ENCODE data around the gene C8A.

The C8A gene

DNA sequence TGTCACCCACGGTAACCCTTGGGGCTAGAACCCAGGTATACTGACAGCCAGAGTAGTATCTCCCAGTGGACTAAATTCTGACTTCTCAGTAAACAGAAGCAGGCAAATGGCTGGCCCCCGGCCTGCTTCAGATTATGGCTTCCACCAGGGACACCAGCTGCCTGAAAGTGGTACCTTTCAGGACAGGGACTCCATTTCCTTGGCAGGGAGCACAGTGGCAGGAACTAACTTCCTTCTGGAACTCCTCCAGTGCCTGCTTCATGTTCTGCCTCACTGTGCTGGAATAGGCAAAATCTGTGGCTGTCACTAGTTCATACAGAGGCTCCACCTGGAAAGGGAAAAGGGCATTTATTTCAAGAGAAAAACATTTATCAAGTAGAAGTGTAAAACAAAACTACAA is 78.6 kb downstream of the C8A start:
- no peak for TF ChIP-seq TAF1 (IDR thresholded peaks at IDR 0.05; ENCODE audit: borderline replicate concordance, insufficient read depth, low read length)
- TF ChIP-seq FOXP2 (optimal IDR thresholded peaks at IDR 0.05; ENCODE audit: borderline replicate concordance, extremely low read depth, extremely low read length, insufficient read depth), result no peak
- TF ChIP-seq REST (IDR thresholded peaks at IDR 0.05; ENCODE audit: insufficient read depth in 1 of 2, low read depth in 2 of 2, low read length in 2 of 2), result no peak
- no peak for TF ChIP-seq SIN3A (IDR thresholded peaks at IDR 0.05; ENCODE audit: borderline replicate concordance, insufficient read depth, low read length)
- no peak for TF ChIP-seq POLR2AphosphoS5 (IDR thresholded peaks at IDR 0.05; ENCODE audit: low read depth, low read length)

DNA sequence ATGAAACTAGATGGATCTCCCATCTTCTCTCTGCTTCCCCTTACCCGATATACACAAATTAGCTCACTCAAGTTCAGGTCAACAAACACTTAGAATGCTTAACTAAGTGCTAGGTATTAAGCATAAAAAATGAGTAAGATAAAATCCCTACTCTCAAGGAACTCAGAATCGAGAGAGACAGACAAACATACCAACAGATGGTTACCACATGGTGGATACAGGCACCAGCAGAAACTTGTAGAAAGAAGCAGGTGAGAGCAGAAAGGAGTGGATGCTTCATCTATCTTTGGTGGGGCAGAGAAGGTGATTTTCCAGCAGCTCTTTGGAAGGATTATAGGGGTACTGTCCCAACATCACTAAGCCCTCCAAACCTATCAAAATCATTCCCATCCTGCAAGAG is 79.0 kb downstream of the C8A start:
- TF ChIP-seq TAF1 (IDR thresholded peaks at IDR 0.05; ENCODE audit: borderline replicate concordance, insufficient read depth, low read length) (no peak), FOXP2 (optimal IDR thresholded peaks at IDR 0.05; ENCODE audit: borderline replicate concordance, extremely low read depth, extremely low read length, insufficient read depth) (no peak), SIN3A (IDR thresholded peaks at IDR 0.05; ENCODE audit: borderline replicate concordance, insufficient read depth, low read length) (no peak), POLR2AphosphoS5 (IDR thresholded peaks at IDR 0.05; ENCODE audit: low read depth, low read length) (no peak), REST (IDR thresholded peaks at IDR 0.05; ENCODE audit: insufficient read depth in 1 of 2, low read depth in 2 of 2, low read length in 2 of 2) (no peak)

- TF ChIP-seq REST (IDR thresholded peaks at IDR 0.05; ENCODE audit: insufficient read depth in 1 of 2, low read depth in 2 of 2, low read length in 2 of 2) (no peak), FOXP2 (optimal IDR thresholded peaks at IDR 0.05; ENCODE audit: borderline replicate concordance, extremely low read depth, extremely low read length, insufficient read depth) (no peak), POLR2AphosphoS5 (IDR thresholded peaks at IDR 0.05; ENCODE audit: low read depth, low read length) (no peak), TAF1 (IDR thresholded peaks at IDR 0.05; ENCODE audit: borderline replicate concordance, insufficient read depth, low read length) (no peak), SIN3A (IDR thresholded peaks at IDR 0.05; ENCODE audit: borderline replicate concordance, insufficient read depth, low read length) (no peak)
Measured at GRCh38 chr1:56934430-56935060, 79.9 kb downstream of the C8A start.

GRCh38 chr1:56938646-56939045 is 84.0 kb downstream of the C8A start:
- TF ChIP-seq POLR2AphosphoS5 (IDR thresholded peaks at IDR 0.05; ENCODE audit: low read depth, low read length) (no peak), REST (IDR thresholded peaks at IDR 0.05; ENCODE audit: insufficient read depth in 1 of 2, low read depth in 2 of 2, low read length in 2 of 2) (no peak), FOXP2 (optimal IDR thresholded peaks at IDR 0.05; ENCODE audit: borderline replicate concordance, extremely low read depth, extremely low read length, insufficient read depth) (no peak), TAF1 (IDR thresholded peaks at IDR 0.05; ENCODE audit: borderline replicate concordance, insufficient read depth, low read length) (no peak), SIN3A (IDR thresholded peaks at IDR 0.05; ENCODE audit: borderline replicate concordance, insufficient read depth, low read length) (no peak)

Measured in PFSK-1 (cell line).